ENCODE data around the gene CMIP. TPM values are rescaled to one million over a fixed set of nuclear protein-coding genes. Genes with fewer than 3 reads are reported as not detected.

CMIP gene
- 10 to 100 TPM; 14.9 to 23.9 (median 17.6) TPM for total RNA-seq

DNA sequence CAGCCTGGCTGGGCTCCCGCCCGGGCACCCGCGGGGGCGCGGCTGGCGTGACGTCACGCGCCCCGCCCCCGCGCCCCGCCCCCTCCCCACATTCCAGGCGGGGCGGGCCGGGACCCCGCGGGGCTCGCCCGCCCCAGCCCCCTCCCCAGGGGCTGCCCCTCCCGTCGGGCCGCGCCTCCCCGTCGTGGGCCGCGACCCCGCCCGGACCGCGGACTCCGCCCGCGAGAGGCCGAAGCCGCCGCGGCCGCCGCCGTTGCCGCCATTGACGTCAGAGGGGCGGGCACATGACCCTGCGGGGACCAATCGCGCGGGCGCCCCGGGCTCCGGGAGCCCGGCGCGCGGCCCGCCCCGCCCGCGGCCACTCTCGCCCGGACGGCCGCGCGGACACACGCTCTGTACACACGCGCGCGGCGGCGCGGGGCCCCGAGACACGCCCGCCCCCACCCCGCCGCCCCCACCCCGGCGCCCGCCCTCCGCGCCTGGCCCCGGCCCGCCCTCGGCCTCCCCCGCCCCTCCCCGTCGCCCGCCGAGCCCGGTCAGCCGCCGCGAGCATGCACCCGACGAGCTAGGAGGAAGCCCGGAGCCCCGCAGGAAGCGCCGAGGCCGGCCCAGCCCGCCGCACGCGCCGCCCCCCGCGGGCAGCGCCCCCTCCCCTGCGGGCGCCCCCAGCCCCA is at the start of gene CMIP:
Gene CMIP (plus strand): TSS at position 361 of the 674 bp plus-strand sequence.
- Histone ChIP-seq H3K27ac (peak within 1 kb of the TSS; percentile 93 to 95), H3K9me3 (no peaks in the 10 kb centered on the region), H3K36me3 (no peaks in the 10 kb centered on the region), H3K4me3 (peak within 1 kb of the TSS; percentile 86 to 95 (median 87)), H3K4me1 (peaks cover 0 to 3% of the 10 kb centered on the region in 2 donors), H3K27me3 (no peaks in the 10 kb centered on the region)
- TF ChIP-seq POLR2A (IDR thresholded peaks at IDR 0.05) (no peak), POLR2AphosphoS5 (IDR thresholded peaks at IDR 0.05) (no peak)
- TF ChIP-seq, protein P1, sequence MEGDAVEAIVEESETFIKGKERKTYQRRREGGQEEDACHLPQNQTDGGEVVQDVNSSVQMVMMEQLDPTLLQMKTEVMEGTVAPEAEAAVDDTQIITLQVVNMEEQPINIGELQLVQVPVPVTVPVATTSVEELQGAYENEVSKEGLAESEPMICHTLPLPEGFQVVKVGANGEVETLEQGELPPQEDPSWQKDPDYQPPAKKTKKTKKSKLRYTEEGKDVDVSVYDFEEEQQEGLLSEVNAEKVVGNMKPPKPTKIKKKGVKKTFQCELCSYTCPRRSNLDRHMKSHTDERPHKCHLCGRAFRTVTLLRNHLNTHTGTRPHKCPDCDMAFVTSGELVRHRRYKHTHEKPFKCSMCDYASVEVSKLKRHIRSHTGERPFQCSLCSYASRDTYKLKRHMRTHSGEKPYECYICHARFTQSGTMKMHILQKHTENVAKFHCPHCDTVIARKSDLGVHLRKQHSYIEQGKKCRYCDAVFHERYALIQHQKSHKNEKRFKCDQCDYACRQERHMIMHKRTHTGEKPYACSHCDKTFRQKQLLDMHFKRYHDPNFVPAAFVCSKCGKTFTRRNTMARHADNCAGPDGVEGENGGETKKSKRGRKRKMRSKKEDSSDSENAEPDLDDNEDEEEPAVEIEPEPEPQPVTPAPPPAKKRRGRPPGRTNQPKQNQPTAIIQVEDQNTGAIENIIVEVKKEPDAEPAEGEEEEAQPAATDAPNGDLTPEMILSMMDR (IDR thresholded peaks at IDR 0.05): no peak
- peak; percentile 66 to 79 for DNase-seq (ENCODE audit: low spot score in 2 of 2)
- intact Hi-C loops (cut with DNase I; ENCODE audit: low total_unique reads): no loop called here

DNA sequence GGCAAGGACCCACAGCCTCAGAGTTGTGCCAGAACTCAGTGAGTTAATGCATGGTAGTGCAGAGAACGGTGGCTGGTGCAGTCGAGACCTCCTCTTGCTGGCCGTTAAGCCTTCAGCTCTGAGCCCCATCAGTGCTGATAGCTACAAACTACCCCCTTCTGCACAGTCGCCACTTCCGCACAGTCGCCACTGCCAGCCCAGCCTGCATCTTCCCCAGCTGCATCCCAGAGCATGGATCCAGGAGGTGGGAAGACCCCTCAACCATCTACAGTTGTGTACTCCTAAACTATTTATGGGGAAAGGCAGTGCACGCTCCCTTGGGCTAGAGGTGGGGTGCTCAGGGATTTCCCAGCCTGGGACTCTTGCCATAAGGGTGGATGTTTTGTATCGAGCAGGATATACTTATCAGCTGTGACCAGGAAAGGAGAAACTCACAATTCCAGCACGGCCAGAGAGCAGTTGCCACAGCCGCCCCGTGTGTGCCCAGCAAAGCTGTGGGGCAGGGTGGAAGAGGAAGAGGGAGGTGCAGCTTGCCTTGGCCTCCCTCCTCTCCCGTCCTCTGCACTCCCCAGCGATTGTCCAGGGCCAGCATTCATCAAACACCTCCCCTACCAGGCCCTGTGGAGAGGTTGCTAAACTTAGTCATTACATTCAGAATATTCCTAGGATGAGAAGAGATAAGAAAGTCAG is 49.5 kb upstream of the CMIP start:
- DNase-seq (ENCODE audit: low spot score in 2 of 2): no peak
- Histone ChIP-seq H3K4me3 (no peak overlapping the region), H3K27ac (peak overlapping the region in 1 of 2 donors; percentile 7), H3K4me1 (no peaks in the 10 kb centered on the region), H3K36me3 (no peaks in the 10 kb centered on the region), H3K9me3 (peaks cover 0 to 8% of the 10 kb centered on the region in 2 donors), H3K27me3 (no peaks in the 10 kb centered on the region)
- TF ChIP-seq, protein P1 (IDR thresholded peaks at IDR 0.05): no peak
- TF ChIP-seq POLR2AphosphoS5 (IDR thresholded peaks at IDR 0.05): no peak
- TF ChIP-seq POLR2A (IDR thresholded peaks at IDR 0.05): no peak
- intact Hi-C loops (cut with DNase I; ENCODE audit: low total_unique reads): no loop called here

DNA sequence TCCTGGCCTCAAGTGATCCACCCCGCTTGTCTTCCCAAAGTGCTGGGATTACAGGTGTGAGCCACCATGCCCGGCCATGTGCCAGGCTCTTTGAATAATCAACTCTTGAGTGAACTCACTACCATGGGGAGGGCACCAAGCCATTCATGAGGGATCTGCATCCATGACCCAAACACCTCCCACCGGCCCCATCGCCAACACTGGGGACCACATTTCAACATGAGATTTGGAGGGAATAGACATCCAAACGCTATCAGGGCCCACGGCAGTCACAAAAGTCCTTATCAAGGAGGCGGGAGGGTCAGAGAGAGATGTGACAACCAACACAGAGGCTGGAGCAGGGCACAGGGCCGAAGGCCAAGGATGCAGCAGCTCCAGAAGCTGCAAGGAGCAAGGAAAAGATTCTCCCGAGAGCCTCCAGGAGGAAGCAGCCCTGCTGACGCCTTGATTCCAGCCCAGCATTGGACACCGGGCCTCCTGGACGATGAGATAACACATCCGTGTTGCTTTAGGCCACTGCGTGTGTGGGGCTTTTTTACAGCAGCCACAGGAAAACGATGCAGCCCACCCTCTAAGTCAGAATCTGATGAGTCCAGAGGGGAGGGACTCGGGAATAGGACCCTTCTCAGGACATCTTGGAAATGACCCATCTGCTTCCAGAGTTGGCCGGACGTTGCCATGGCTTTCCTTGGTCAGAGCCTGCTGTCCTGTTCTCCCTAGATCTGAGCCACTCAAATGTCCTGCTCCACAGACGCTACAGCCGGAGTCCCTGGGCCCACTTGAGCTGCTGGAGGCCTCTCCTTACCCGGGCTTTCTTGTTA is 47.3 kb upstream of the CMIP start:
- intact Hi-C loops (cut with DNase I; ENCODE audit: low total_unique reads): no loop called here
- no peak overlapping the region for H3K27ac ChIP-seq
- H3K9me3 ChIP-seq: peaks cover 0 to 10% of the 10 kb centered on the region in 2 donors
- no peaks in the 10 kb centered on the region for H3K4me1 ChIP-seq
- DNase-seq (ENCODE audit: low spot score in 2 of 2): no peak
- no peaks in the 10 kb centered on the region for H3K27me3 ChIP-seq
- H3K4me3 ChIP-seq: no peak overlapping the region
- no peaks in the 10 kb centered on the region for H3K36me3 ChIP-seq
- TF ChIP-seq, protein P1 (IDR thresholded peaks at IDR 0.05): no peak
- no peak for TF ChIP-seq POLR2AphosphoS5 (IDR thresholded peaks at IDR 0.05)
- TF ChIP-seq POLR2A (IDR thresholded peaks at IDR 0.05): no peak

DNA sequence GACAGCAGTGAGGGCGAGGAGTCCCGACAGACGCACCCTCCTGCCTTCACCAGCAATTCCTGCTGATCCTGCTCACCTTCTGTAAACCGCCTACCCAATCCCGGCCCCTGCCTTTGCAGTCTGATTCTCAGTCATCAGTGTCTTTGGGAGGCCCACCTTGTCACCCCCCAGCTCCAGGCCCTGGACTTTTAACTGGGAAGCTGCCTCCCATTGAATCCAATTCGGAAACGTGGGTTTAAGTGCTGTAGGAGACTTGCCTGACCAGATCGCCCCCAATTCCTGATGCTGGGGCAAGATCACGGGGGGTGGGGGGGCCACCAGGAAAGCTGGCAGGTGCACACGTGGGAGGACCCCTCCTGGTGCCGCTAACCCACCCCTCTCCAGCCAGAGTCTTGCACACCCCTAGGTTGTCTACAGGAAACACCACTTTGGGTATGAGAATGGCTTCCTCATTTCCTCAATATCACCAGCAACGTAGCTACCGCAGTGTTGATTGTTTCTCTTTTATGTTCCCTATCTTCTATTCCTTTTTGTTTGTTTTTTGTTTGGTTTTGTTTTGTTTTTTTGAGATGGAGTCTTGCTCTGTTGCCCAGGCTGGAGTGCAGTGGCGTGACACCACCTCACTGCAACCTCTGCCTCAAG is 46.6 kb upstream of the CMIP start:
- no peak for DNase-seq (ENCODE audit: low spot score in 2 of 2)
- TF ChIP-seq, protein P1 (IDR thresholded peaks at IDR 0.05): no peak
- TF ChIP-seq POLR2AphosphoS5 (IDR thresholded peaks at IDR 0.05): no peak
- TF ChIP-seq POLR2A (IDR thresholded peaks at IDR 0.05): no peak
- intact Hi-C loops (cut with DNase I; ENCODE audit: low total_unique reads): no loop called here
- Histone ChIP-seq H3K9me3 (peaks cover 0 to 10% of the 10 kb centered on the region in 2 donors), H3K27me3 (no peaks in the 10 kb centered on the region), H3K4me3 (no peak overlapping the region), H3K36me3 (no peaks in the 10 kb centered on the region), H3K4me1 (no peaks in the 10 kb centered on the region), H3K27ac (no peak overlapping the region)
